Measurements from ENCODE around the gene RASGRP2.

The RASGRP2 gene

DNA sequence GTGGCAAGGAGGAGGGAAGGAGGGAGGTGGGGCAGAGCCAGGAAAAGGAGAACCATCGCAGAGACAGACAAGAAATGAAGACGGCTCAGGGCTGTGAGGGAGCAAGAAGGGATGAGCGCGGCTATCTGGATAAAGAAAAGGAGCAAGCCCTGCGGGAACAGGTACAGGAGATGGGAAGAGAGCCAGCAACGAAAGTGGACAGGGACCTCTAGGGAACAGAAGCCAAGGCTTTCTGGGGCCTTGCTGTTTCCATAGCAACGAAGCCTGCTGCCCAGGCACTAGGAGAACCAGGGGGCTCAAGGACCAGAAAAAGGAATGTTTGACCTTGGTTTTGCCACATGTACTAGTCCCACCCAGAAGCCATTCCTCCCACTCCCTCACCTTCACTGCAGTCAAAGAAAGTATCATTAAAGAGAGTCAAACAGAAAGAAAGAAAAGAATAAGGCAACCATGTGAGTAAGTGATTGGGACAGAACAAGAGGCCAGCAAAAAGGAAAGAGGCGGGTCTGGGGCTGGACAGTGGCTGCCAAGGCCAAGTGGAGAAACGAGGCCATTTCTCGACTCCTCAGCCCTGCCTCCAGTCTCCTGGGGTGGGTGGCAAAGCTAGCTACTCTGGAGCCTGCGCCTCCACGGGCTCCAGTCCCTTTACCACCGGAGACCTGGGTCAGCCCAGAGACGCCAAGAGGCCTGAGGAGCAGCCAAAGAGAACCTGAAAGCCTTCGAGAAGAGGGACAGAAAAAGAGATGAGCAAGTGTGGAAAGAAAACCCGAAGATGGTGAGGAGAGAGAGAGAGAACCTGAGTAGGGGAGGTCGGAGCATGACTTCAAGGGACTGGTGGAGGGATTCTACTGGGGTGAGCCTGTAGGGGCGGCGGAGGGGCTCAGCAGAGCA is 56.1 kb downstream of the RASGRP2 start:
- TF ChIP-seq, protein P1, sequence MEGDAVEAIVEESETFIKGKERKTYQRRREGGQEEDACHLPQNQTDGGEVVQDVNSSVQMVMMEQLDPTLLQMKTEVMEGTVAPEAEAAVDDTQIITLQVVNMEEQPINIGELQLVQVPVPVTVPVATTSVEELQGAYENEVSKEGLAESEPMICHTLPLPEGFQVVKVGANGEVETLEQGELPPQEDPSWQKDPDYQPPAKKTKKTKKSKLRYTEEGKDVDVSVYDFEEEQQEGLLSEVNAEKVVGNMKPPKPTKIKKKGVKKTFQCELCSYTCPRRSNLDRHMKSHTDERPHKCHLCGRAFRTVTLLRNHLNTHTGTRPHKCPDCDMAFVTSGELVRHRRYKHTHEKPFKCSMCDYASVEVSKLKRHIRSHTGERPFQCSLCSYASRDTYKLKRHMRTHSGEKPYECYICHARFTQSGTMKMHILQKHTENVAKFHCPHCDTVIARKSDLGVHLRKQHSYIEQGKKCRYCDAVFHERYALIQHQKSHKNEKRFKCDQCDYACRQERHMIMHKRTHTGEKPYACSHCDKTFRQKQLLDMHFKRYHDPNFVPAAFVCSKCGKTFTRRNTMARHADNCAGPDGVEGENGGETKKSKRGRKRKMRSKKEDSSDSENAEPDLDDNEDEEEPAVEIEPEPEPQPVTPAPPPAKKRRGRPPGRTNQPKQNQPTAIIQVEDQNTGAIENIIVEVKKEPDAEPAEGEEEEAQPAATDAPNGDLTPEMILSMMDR (conservative IDR thresholded peaks at IDR 0.05): no peak
- TF ChIP-seq ZFX (IDR thresholded peaks at IDR 0.05): no peak
- H3K27ac ChIP-seq: no peak overlapping the region

DNA sequence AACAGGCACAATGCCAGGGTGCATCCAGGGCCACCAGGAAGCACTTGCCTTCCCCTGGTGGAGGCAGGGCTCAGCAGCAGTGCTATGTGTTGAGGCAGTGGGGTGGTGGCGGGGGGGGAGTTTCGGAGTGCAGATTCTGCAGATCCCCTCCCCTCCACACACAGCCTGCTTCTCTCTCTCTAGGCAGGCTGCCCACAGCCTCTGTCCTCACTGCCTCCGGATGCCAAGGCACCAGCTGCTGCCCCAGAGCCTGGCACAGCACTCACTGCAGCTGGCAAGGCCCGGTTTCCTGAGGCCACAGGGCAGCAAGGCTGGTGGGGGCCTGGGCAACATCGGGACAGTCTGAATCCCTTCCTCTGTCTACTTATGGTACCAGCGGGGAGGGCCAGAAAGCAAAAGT is 56.7 kb downstream of the RASGRP2 start:
- H3K27ac ChIP-seq: no peak overlapping the region
- TF ChIP-seq, protein P1 (conservative IDR thresholded peaks at IDR 0.05): no peak
- no peak for TF ChIP-seq ZFX (IDR thresholded peaks at IDR 0.05)

DNA sequence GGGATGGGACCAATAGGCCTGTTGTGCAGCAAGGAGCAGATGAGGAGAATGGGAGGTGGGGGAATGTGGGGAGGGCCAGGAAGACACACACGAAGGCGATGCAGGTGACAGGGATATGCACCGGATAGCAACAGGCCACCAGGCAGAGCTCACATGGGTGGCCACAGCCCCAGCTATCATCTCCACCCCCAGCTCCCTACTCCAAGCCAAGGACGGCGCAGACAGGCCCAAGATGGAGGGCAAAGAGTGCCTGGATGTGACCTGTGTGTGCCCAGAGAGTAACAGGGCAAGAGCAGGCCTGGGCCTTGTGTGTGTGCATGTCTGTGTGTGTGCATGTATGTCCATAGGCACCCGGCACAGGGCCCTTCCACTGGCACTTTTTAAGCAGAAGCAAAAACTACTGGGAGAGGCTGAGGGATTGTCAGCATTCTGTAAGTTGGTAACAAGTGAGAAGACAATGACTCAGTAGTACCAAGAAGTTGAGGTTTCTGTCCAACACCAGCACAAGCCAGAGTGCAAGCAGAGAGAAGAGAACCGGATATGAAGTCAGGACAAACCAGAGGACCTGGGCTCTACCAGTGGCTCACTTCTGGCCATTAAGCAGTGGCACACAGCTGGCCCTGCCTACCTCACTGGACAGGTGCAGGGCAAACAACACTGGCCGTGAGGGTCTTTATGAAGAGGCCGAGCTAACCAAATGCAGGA is 57.3 kb downstream of the RASGRP2 start:
- H3K27ac ChIP-seq: no peak overlapping the region
- no peak for TF ChIP-seq ZFX (IDR thresholded peaks at IDR 0.05)
- TF ChIP-seq, protein P1 (conservative IDR thresholded peaks at IDR 0.05): no peak

DNA sequence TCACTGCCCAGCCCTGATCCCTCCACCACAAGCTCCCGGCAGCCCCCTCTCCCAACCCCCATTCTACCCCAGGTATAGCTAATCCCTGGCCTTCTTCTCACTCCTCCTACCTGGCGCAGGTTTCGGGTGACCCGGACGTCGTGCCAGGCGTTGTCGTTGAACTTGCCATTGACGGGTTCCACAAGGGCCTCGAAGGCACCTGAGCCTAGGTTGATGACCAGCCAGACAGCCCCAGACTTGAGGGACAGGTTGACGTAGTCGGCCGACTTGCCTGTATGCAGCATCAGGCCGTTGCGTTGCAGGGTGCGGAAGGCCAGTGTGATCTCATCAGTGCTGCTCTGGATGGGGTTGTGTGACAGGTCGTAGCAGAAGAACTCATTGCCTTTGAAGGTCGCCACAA is 58.4 kb downstream of the RASGRP2 start:
- TF ChIP-seq, protein P1 (conservative IDR thresholded peaks at IDR 0.05): no peak
- no peak for TF ChIP-seq ZFX (IDR thresholded peaks at IDR 0.05)
- H3K27ac ChIP-seq: no peak overlapping the region

DNA sequence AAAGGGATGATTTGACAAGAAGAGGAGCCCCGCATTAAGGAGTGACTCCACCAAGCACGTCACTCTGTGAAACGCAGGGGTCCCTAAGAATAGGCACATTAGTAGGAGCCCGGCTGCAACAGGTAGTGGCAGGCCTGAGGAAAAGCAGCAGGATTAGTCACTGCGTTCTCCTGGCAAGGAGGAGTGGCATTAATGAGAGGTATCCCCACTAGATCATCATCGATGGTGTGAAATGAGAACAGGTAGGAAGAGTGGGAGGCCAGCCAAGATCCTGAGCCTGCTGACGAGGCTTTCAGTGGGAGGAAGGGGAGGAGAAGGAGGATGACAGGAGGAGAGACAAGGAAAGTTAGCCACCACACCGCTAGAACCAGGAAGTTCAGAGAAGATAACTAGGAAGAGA is 59.6 kb downstream of the RASGRP2 start:
- TF ChIP-seq, protein P1 (conservative IDR thresholded peaks at IDR 0.05): no peak
- TF ChIP-seq ZFX (IDR thresholded peaks at IDR 0.05): no peak
- H3K27ac ChIP-seq: no peak overlapping the region

DNA sequence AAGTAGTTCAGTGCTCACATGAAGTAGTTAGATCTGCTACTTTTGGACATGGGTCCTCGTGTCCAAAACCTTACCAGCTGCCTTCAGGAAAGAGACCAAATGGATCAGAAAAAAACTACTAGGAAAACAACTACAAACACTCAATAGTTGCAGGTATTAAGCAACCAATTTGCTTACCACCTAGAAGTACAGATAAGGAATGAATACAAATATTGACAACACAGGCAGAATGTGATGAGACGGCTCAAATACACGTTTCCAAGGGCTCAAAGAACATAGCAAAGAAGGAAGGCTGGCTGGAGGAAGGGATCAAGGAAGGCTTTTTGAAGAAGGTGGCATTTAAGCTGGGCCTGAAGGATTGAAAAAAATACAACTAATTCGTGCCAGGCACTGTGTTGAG is 62.8 kb downstream of the RASGRP2 start:
- no peak for TF ChIP-seq ZFX (IDR thresholded peaks at IDR 0.05)
- TF ChIP-seq, protein P1 (conservative IDR thresholded peaks at IDR 0.05): no peak

DNA sequence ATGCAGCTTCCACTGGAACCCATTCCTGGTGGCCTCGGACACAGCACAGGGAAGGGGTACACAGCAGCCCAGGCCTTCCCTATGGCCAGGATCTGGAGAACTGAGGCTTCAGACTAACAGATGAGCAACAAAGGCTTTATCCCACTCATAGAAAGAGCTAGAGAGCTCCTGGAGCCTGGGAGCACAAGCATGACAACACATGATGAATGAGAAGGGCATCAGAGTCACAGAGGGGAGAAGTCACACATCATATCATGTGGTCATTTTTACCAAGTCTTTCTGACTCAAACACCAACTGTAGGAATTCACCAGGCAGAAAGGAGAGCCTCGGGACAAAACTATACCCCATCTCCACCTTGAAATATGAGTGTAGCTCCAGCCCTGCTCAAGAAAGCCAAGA is 64.1 kb downstream of the RASGRP2 start:
- H3K27ac ChIP-seq: no peak overlapping the region
- TF ChIP-seq, protein P1 (conservative IDR thresholded peaks at IDR 0.05): no peak
- no peak for TF ChIP-seq ZFX (IDR thresholded peaks at IDR 0.05)

More for the DNA sequence above, 62.8 kb downstream of the RASGRP2 start:
- H3K27ac ChIP-seq: no peak overlapping the region

All from C4-2B (cell line).